Karpas-422 (cell line): Measurements from ENCODE around the gene PIP5KL1. TPM values are rescaled to one million over a fixed set of nuclear protein-coding genes. Genes with fewer than 3 reads are reported as not detected.
A peak's percentile ranks its signal among the peaks of the same experiment; 100 is the strongest.

Experiments
- DNase-seq: peaks from one replicate; pipeline ENCODE4 v3.0.0-alpha.2; 2015
- H2AFZ ChIP-seq: fragments of 200-600 bp; sonication (generic); 2 replicates; pipeline ENCODE4 v1.6.1; 2014; ENCODE audit warnings: antibody characterized with exemption, low read length, mixed read lengths
- H3K27ac ChIP-seq: fragments of 200-600 bp; sonication (generic); 2 replicates; pipeline ENCODE4 v1.5.1; 2014; ENCODE audit warnings: mild to moderate bottlenecking, low read length, moderate library complexity
- H3K27me3 ChIP-seq: fragments of 200-600 bp; sonication (generic); 2 replicates; pipeline ENCODE4 v1.6.1; 2014; ENCODE audit warnings: low read length, mixed read lengths
- H3K36me3 ChIP-seq: fragments of 200-600 bp; sonication (generic); 2 replicates; pipeline ENCODE4 v1.6.1; 2014; ENCODE audit warnings: low read length, mixed read lengths; ENCODE audit not compliant: insufficient read depth
- H3K4me1 ChIP-seq: fragments of 200-600 bp; sonication (generic); 2 replicates; pipeline ENCODE4 v1.6.1; 2014; ENCODE audit warnings: mild to moderate bottlenecking, low read length, mixed read lengths
- H3K4me2 ChIP-seq: fragments of 200-600 bp; sonication (generic); 2 replicates; pipeline ENCODE4 v1.6.1; 2014; ENCODE audit warnings: low read length, low read depth, mild to moderate bottlenecking; ENCODE audit not compliant: poor library complexity, severe bottlenecking
- H3K4me3 ChIP-seq: fragments of 200-600 bp; sonication (generic); 2 replicates; pipeline ENCODE4 v1.5.1; 2014; ENCODE audit warnings: mild to moderate bottlenecking, antibody characterized with exemption, low read length, mixed read lengths
- H3K79me2 ChIP-seq: fragments of 200-600 bp; sonication (generic); 2 replicates; pipeline ENCODE4 v1.6.1; 2014; ENCODE audit warnings: mild to moderate bottlenecking, low read length, mixed read lengths
- H3K9ac ChIP-seq: fragments of 200-600 bp; sonication (generic); 2 replicates; pipeline ENCODE4 v1.6.0; 2014; ENCODE audit warnings: low read length
- H3K9me2 ChIP-seq: fragments of 200-600 bp; sonication (generic), shearing (Covaris generic); replicated peaks from 2 replicates; pipeline ENCODE4 v1.6.0; 2014; ENCODE audit warnings: mild to moderate bottlenecking, low read length, moderate library complexity; ENCODE audit not compliant: insufficient read depth
- H3K9me3 ChIP-seq: fragments of 300-700, 200-600 bp; sonication (generic); 2 replicates; pipeline ENCODE4 v1.6.1; 2014; ENCODE audit warnings: low read length, mixed read lengths
- H4K20me1 ChIP-seq: fragments of 200-600 bp; sonication (generic); 2 replicates; pipeline ENCODE4 v1.6.1; 2014; ENCODE audit warnings: mild to moderate bottlenecking, antibody characterized with exemption, low read length, low read depth; ENCODE audit not compliant: insufficient read depth
- total RNA-seq: library from RNA; depleted of rRNA; stranded (reverse); fragments of >200 nt; shearing (Covaris generic); gene quantifications from 2 replicates; pipeline ENCODE4 v1.2.3, GENCODE V29; 2014; ENCODE audit warnings: low replicate concordance

PIP5KL1 gene
- total RNA-seq, 1 experiment from 2014 or later = 2.7 TPM

DNA sequence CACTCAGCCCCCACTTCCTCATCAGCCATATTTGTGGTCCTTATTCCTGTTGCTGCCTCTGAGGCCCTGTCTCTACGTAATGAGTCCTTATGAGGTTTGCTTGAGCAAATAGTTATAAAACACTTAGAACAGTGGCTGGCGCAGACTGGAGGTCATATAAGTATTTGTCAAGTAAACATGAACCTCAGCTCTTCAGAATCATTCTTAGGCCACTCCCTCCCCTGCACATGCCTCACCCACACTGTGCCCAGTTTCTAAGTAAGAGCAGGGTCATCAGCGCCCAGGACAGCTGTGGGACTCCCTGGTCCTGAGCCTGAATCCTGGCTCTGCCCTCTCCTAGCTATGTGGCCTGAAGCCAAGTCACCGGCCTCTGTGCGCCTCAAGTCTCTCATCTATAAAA lies 17.7 kb downstream of the PIP5KL1 start:
- H3K9ac ChIP-seq = no peak overlapping the region
- no peak overlapping the region for H3K4me3 ChIP-seq
- H3K4me2 ChIP-seq = no peak overlapping the region
- no peak overlapping the region for H3K27ac ChIP-seq
- peaks cover 17% of the 10 kb centered on the region for H3K79me2 ChIP-seq
- peaks cover 11% of the 10 kb centered on the region; the same call in 1 of the 2 replicates for H3K36me3 ChIP-seq
- no peaks in the 10 kb centered on the region for H3K9me3 ChIP-seq
- no peak for DNase-seq
- no peaks in the 10 kb centered on the region for H4K20me1 ChIP-seq
- no peaks in the 10 kb centered on the region for H3K9me2 ChIP-seq
- no peak overlapping the region for H2AFZ ChIP-seq
- H3K4me1 ChIP-seq = peaks cover 41% of the 10 kb centered on the region
- H3K27me3 ChIP-seq = no peaks in the 10 kb centered on the region

DNA sequence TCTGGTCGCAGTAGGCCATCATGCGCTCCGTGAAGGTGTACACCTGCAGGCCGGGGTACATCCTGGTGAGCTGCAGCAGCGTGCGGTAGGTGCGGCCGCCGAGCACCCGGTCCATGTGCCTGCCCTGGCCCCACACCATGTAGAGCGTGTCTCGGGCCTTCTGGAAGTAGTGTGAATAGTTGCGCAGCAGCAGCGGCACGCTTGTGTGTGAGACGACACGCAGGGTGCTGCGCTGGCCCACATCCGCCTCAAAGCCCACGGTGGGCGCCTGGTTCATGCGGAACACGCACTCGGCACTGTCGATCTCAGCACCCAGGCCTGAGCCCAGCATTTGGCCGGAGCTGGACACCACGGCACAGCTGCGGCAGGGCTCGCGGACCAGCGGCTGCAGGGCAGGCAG lies 18.3 kb downstream of the PIP5KL1 start:
- Histone ChIP-seq H3K36me3 (peaks cover 11% of the 10 kb centered on the region; the same call in 1 of the 2 replicates), H3K4me1 (peaks cover 35% of the 10 kb centered on the region), H3K9me3 (no peaks in the 10 kb centered on the region), H2AFZ (no peak overlapping the region), H3K4me3 (no peak overlapping the region), H3K9me2 (no peaks in the 10 kb centered on the region), H3K9ac (no peak overlapping the region), H3K4me2 (no peak overlapping the region), H3K27ac (no peak overlapping the region), H4K20me1 (no peaks in the 10 kb centered on the region), H3K79me2 (peaks cover 17% of the 10 kb centered on the region), H3K27me3 (no peaks in the 10 kb centered on the region)
- no peak for DNase-seq

DNA sequence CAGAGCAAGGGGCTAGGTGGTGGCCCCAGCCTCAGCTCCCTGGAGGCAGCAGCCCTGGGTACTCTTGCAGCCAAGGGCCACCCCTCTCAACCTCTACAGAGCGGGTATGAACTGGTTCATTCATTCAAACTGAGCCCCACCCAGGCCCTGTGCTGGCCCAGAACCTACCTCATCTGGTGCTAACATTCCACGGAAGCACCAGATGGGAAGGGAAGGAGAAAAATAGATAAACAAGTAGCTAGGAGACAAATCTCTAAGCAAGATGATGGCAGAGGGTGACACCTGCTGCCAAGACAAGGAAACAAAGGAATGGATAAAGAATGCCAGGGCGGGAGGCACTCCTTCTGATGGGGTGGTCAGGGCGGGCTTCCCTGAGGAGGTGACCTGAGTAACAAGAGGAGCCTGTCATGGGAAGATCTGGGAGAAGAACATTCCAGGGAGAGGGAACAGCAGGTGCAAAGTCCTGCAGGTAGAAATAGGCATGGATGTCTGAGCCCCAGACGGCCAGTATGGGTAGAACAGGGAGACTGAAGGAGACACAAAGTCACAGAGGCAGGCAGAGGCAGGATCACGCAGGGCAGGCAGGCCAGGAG lies 19.9 kb downstream of the PIP5KL1 start:
- Histone ChIP-seq H3K9ac (no peak overlapping the region), H3K9me3 (no peaks in the 10 kb centered on the region), H3K27ac (peak overlapping the region; percentile 38; the same call in 1 of the 2 replicates), H3K27me3 (no peaks in the 10 kb centered on the region), H3K4me3 (no peak overlapping the region), H3K36me3 (peaks cover 11% of the 10 kb centered on the region; the same call in 1 of the 2 replicates), H3K9me2 (no peaks in the 10 kb centered on the region), H3K4me2 (no peak overlapping the region), H2AFZ (no peak overlapping the region), H4K20me1 (no peaks in the 10 kb centered on the region), H3K4me1 (peaks cover 34% of the 10 kb centered on the region), H3K79me2 (peaks cover 7% of the 10 kb centered on the region)
- no peak for DNase-seq

DNA sequence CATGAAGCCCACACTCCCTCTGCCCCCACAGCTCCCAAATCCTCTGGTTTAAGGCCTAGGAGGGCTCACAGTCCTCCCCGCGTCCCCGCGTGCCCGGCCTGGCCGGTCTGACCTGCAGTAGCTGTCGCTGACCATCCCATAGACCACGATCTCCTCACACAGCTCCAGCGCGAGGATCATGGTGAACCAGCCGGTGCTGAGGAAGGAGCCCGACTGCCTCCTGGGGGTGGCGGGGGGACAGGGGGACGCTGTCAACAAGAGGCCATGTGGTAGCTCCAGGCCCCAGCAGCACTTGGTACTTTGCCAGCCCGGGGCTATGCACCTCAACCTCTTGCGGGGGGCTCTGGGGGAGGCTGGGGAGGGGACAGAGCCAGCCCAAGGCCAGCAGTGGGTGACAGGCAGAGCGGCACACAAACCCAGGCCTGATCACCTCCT lies 20.7 kb downstream of the PIP5KL1 start:
- no peaks in the 10 kb centered on the region for H4K20me1 ChIP-seq
- H3K9me3 ChIP-seq = no peaks in the 10 kb centered on the region
- peaks cover under 1% of the 10 kb centered on the region; the same call in 1 of the 2 replicates for H3K79me2 ChIP-seq
- H2AFZ ChIP-seq = no peak overlapping the region
- H3K9me2 ChIP-seq = no peaks in the 10 kb centered on the region
- H3K4me1 ChIP-seq = peaks cover 34% of the 10 kb centered on the region
- no peak overlapping the region for H3K4me2 ChIP-seq
- no peak for DNase-seq
- H3K4me3 ChIP-seq = no peak overlapping the region
- H3K27me3 ChIP-seq = no peaks in the 10 kb centered on the region
- H3K36me3 ChIP-seq = peaks cover 10% of the 10 kb centered on the region; the same call in 1 of the 2 replicates
- H3K27ac ChIP-seq = no peak overlapping the region
- no peak overlapping the region for H3K9ac ChIP-seq

DNA sequence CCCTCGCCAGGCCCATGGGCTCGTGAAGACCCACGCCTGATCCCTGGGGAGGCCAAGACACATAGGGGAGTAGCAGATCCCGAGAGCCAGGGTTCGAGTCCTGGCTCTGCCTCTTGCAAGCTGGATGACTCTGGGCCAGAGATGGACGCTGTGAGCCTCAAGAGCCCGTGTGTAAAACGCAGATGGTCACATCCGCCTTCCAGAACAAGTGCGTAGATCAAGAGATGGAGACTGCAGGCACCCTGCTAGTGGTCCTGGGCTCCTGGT lies 22.0 kb downstream of the PIP5KL1 start:
- Histone ChIP-seq H3K36me3 (peaks cover 3% of the 10 kb centered on the region; the same call in 1 of the 2 replicates), H3K79me2 (no peaks in the 10 kb centered on the region), H3K9ac (no peak overlapping the region), H3K4me2 (no peak overlapping the region), H2AFZ (no peak overlapping the region), H3K9me3 (no peaks in the 10 kb centered on the region), H4K20me1 (no peaks in the 10 kb centered on the region), H3K27ac (no peak overlapping the region), H3K4me1 (peaks cover 43% of the 10 kb centered on the region), H3K4me3 (no peak overlapping the region), H3K27me3 (no peaks in the 10 kb centered on the region), H3K9me2 (no peaks in the 10 kb centered on the region)
- DNase-seq = no peak

DNA sequence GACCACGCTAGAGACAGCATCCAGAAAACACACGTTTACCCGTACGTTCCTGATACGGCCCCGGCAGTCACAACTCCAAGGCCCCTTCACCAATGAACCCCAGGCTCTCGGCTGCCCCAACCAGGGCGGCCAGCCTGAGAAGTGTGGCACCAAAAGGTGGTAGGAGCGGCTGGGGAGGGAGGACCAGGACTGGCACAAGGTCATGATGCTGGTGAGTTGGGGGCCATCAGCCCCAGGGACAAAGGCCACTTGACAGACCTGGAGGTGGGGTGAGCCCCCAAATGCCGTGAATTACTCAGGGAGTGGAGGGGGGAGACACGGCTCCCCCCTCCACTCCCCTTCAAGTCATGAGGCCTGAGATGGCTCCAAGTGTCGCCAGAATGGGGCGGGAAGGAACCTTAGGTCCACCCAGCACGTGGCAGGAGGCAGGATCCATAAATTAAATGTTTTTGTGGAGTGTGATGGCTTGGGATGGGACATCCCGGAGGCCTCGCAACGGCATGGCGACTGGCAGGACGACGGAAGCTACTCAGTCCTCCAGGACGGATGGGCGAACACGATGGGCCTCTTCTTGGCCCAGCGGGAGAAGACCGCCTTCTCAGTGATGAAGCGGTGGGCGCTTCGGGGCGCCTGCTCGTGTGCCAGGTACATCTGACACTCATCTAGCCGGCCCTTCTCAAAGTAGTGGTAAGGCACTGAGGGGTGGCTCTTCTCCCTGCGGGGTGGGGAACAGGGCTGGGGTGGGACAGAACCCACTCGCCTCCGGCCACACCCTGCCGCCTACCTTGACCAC lies 22.5 kb downstream of the PIP5KL1 start:
- Histone ChIP-seq H3K9me2 (no peaks in the 10 kb centered on the region), H3K4me3 (no peak overlapping the region), H3K4me1 (peaks cover 48% of the 10 kb centered on the region), H4K20me1 (no peaks in the 10 kb centered on the region), H3K79me2 (no peaks in the 10 kb centered on the region), H2AFZ (no peak overlapping the region), H3K9ac (no peak overlapping the region), H3K36me3 (peaks cover 3% of the 10 kb centered on the region; the same call in 1 of the 2 replicates), H3K27me3 (no peaks in the 10 kb centered on the region), H3K9me3 (no peaks in the 10 kb centered on the region), H3K4me2 (no peak overlapping the region), H3K27ac (no peak overlapping the region)
- DNase-seq = no peak

DNA sequence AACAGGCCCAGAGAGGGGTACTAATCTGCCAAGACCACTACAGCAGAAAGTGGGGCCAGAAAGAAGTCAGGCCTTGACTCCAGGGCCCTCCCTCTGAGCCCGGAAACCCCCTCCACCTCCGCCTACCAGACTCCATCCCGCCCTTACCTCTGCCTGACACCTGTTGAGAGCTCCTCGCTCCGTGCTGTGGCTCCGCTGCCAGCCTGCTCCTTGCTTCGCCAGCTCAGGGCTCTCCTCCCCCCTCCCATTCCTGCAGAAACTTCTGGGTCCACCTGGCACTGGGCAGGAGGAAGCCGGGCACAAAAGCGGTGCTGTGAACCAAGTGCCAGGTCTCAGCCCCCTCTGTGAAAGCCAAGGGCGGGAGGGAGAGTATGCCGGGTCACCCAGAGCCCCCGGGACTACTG lies 24.8 kb downstream of the PIP5KL1 start:
- Histone ChIP-seq H3K4me1 (peaks cover 47% of the 10 kb centered on the region), H3K79me2 (no peaks in the 10 kb centered on the region), H4K20me1 (no peaks in the 10 kb centered on the region), H3K9me2 (no peaks in the 10 kb centered on the region), H3K9me3 (no peaks in the 10 kb centered on the region), H3K4me3 (no peak overlapping the region), H3K27ac (no peak overlapping the region), H3K27me3 (no peaks in the 10 kb centered on the region), H3K36me3 (peaks cover 3% of the 10 kb centered on the region; the same call in 1 of the 2 replicates), H2AFZ (no peak overlapping the region), H3K4me2 (no peak overlapping the region), H3K9ac (peak overlapping the region; percentile 37; the same call in 1 of the 2 replicates)
- no peak for DNase-seq

DNA sequence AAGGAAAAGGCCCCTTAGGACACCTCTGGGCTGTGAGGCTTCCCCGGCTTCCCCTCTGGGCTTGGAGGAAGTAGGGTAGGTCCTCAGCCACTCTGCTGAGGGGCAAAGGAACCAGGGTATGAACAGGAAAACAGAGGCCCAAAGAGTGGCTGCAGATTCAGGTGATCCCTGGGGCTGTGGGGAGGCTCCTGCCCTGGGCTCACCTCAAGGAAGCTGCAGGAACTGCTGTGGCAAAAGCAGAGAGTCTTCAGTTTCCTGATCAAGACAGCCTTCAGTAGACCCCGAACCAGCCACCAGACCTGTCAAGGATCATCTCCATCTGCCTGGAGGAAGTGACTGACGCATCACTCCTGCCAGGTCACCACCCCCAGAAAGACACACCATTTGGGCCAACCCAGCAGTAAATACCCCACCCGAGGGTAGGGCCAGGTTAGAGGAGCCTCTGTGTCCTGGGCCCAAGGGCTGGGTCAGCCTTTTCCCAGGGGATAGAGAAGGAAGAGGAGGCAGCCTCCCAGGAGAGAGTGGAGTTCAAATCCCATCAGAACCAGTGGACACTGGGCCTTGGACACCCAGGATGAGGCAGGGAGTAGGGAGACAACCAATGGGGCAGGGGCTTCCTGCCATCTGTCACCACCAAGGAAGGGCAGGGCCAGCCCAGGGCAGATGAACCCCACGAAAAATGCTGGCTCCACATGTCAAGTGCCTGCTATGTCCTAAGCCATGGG lies 25.4 kb downstream of the PIP5KL1 start:
- no peak for DNase-seq
- Histone ChIP-seq H3K9me2 (no peaks in the 10 kb centered on the region), H3K9me3 (no peaks in the 10 kb centered on the region), H3K4me1 (peaks cover 53% of the 10 kb centered on the region), H3K36me3 (peaks cover 3% of the 10 kb centered on the region; the same call in 1 of the 2 replicates), H3K27me3 (no peaks in the 10 kb centered on the region), H3K4me2 (no peak overlapping the region), H4K20me1 (no peaks in the 10 kb centered on the region), H2AFZ (no peak overlapping the region), H3K79me2 (no peaks in the 10 kb centered on the region), H3K27ac (0 out of 2 replicates have a peak overlapping the region, but pooled peaks have one; percentile 10), H3K4me3 (no peak overlapping the region), H3K9ac (peak overlapping the region; percentile 48)
